Keratinocyte (primary cell): ENCODE data around the gene SNX11.

Source experiments
- CTCF ChIP-seq, 3 experiments: IDR thresholded peaks in 1 of 3; conservative IDR thresholded peaks in 1 of 3; optimal IDR thresholded peaks in 1 of 3; 2 replicates in 2 of 3; 3 replicates in 1 of 3; pipeline versions ENCODE3 to v1.5.1; 2011; ENCODE audit warnings: low read length in 3 of 3, mild to moderate bottlenecking in 3 of 3, moderate library complexity in 2 of 3, control low read depth in 1 of 3, inconsistent platforms in 1 of 3; ENCODE audit not compliant: insufficient read depth in 2 of 3; ENCODE audit errors: extremely low read depth in 1 of 3
- EZH2 ChIP-seq: IDR thresholded peaks from one replicate; pipeline ENCODE4 v1.6.1; 2012; ENCODE audit warnings: inconsistent platforms, mild to moderate bottlenecking, low read length, moderate library complexity

GRCh38 chr17:48169926-48170325 is 62.4 kb downstream of the SNX11 start:
- TF ChIP-seq CTCF (optimal IDR thresholded peaks at IDR 0.05 in 1 of 3, IDR thresholded peaks at IDR 0.05 in 1 of 3, conservative IDR thresholded peaks at IDR 0.05 in 1 of 3; ENCODE audit: extremely low read depth in 1 of 3, insufficient read depth in 2 of 3, low read length in 3 of 3) (no peak), EZH2 (no peak)
